OCI-LY1 (cell line): ENCODE data around the gene IGFBP1.

Experiments used
- H2AFZ ChIP-seq: fragments of 200-600 bp; sonication (generic), shearing (Covaris generic); 2 replicates; pipeline ENCODE4 v1.6.0; 2014; ENCODE audit warnings: antibody characterized with exemption, mild to moderate bottlenecking, low read length
- H3F3A ChIP-seq: fragments of 200-600 bp; sonication (generic), shearing (Covaris generic); 2 replicates; pipeline ENCODE4 v1.6.0; 2014; ENCODE audit warnings: mild to moderate bottlenecking, antibody characterized with exemption, low read length, moderate library complexity; ENCODE audit not compliant: insufficient read depth
- H3K27ac ChIP-seq: fragments of 200-600 bp; sonication (generic); 2 replicates; pipeline ENCODE4 v1.5.1; 2014; ENCODE audit warnings: low read length, mixed run types, mild to moderate bottlenecking, low read depth; ENCODE audit not compliant: poor library complexity, severe bottlenecking
- H3K27me3 ChIP-seq: fragments of 200-600 bp; sonication (generic); 2 replicates; pipeline ENCODE4 v1.6.0; 2014; ENCODE audit warnings: antibody characterized with exemption, mild to moderate bottlenecking, low read length, moderate library complexity; ENCODE audit not compliant: insufficient read depth
- H3K36me3 ChIP-seq: fragments of 200-600 bp; sonication (generic); 2 replicates; pipeline ENCODE4 v1.6.1; 2014; ENCODE audit warnings: mild to moderate bottlenecking, antibody characterized with exemption, low read length, moderate library complexity, mixed read lengths; ENCODE audit not compliant: insufficient read depth
- H3K4me1 ChIP-seq: fragments of 200-600 bp; sonication (generic); 2 replicates; pipeline ENCODE4 v1.5.1; 2014; ENCODE audit warnings: mild to moderate bottlenecking, low read length, moderate library complexity; ENCODE audit not compliant: insufficient read depth, severe bottlenecking
- H3K4me2 ChIP-seq: fragments of 200-600 bp; sonication (generic), shearing (Covaris generic); 2 replicates; pipeline ENCODE4 v1.6.1; 2014; ENCODE audit warnings: low read length
- H3K4me3 ChIP-seq: fragments of 200-600 bp; sonication (generic); 2 replicates; pipeline ENCODE4 v1.5.1; 2014; ENCODE audit warnings: low read length, low read depth, mild to moderate bottlenecking, mixed read lengths; ENCODE audit not compliant: poor library complexity, severe bottlenecking
- H3K79me2 ChIP-seq: fragments of 200-600 bp; shearing (Covaris generic); 2 replicates; pipeline ENCODE4 v1.6.1; 2016; ENCODE audit warnings: mixed run types, low read length, mixed read lengths; ENCODE audit not compliant: insufficient read depth
- H3K9ac ChIP-seq: fragments of 200-600 bp; sonication (generic), shearing (Covaris generic); 2 replicates; pipeline ENCODE4 v1.6.1; 2014; ENCODE audit warnings: mild to moderate bottlenecking, low read length, mixed read lengths
- H3K9me2 ChIP-seq: fragments of 200-600 bp; sonication (generic), shearing (Covaris generic); 2 replicates; pipeline ENCODE4 v1.6.1; 2014; ENCODE audit warnings: low read depth, mild to moderate bottlenecking, low read length, mixed read lengths
- H3K9me3 ChIP-seq: fragments of 200-600 bp; shearing (Covaris generic); 2 replicates; pipeline ENCODE4 v1.6.1; 2014; ENCODE audit warnings: low read length, mixed read lengths
- H4K20me1 ChIP-seq: fragments of 200-600 bp; sonication (generic), shearing (Covaris generic); 2 replicates; pipeline ENCODE4 v1.6.0; 2016; ENCODE audit warnings: mild to moderate bottlenecking, low read length; ENCODE audit not compliant: insufficient read depth
- EZH2 ChIP-seq: fragments of 200-600 bp; sonication (generic), shearing (Covaris generic); IDR thresholded peaks from 2 replicates; pipeline ENCODE4 v1.8.0; 2017; ENCODE audit warnings: borderline replicate concordance, mixed run types, mild to moderate bottlenecking, antibody characterized with exemption, low read length, moderate library complexity, mixed read lengths
- TF ChIP-seq, protein P1 (sequence below): fragments of 200-600 bp; sonication (generic), shearing (Covaris generic); IDR thresholded peaks from 2 replicates; pipeline ENCODE4 v1.5.1; 2017; ENCODE audit warnings: mild to moderate bottlenecking, antibody characterized with exemption, low read length, moderate library complexity, mixed read lengths

Gene IGFBP1

DNA sequence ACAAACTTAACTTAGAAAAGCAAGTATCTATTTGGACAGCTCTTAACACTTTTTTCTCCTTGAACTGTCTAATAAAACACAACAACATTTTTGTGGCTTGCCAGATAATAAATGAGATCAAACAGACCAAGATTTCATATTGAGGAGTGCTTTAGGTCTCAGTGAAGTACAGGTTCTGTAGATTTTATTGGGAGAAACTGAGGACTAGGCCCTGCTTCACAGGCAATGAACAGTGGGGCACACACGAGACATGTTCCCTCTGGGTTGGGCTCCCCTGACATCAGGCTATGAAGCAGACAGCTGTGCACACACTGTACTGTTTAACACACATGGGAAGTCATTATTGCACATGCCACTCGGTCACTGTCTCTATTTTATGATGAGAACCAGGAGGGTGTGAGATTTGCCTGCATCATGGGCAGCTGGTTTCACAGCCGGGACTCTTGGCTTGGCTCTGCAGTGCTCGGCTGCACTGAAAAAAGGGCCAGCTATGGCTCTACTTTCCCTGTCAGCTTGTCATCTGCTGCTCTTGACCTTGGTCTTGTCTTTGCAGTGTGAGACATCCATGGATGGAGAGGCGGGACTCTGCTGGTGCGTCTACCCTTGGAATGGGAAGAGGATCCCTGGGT is 4.2 kb downstream of the IGFBP1 start:
- TF ChIP-seq, protein P1, sequence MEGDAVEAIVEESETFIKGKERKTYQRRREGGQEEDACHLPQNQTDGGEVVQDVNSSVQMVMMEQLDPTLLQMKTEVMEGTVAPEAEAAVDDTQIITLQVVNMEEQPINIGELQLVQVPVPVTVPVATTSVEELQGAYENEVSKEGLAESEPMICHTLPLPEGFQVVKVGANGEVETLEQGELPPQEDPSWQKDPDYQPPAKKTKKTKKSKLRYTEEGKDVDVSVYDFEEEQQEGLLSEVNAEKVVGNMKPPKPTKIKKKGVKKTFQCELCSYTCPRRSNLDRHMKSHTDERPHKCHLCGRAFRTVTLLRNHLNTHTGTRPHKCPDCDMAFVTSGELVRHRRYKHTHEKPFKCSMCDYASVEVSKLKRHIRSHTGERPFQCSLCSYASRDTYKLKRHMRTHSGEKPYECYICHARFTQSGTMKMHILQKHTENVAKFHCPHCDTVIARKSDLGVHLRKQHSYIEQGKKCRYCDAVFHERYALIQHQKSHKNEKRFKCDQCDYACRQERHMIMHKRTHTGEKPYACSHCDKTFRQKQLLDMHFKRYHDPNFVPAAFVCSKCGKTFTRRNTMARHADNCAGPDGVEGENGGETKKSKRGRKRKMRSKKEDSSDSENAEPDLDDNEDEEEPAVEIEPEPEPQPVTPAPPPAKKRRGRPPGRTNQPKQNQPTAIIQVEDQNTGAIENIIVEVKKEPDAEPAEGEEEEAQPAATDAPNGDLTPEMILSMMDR, result no peak
- no peak for TF ChIP-seq EZH2
- no peak overlapping the region for H2AFZ ChIP-seq
- no peaks in the 10 kb centered on the region for H3K4me1 ChIP-seq
- no peaks in the 10 kb centered on the region for H3F3A ChIP-seq
- H3K27ac ChIP-seq, result no peak overlapping the region
- H3K4me2 ChIP-seq, result no peak overlapping the region
- H3K9ac ChIP-seq, result no peak overlapping the region
- no peak overlapping the region for H3K4me3 ChIP-seq
- H3K79me2 ChIP-seq, result no peaks in the 10 kb centered on the region
- H3K27me3 ChIP-seq, result no peaks in the 10 kb centered on the region
- H3K9me3 ChIP-seq, result no peaks in the 10 kb centered on the region
- H3K36me3 ChIP-seq, result no peaks in the 10 kb centered on the region
- no peaks in the 10 kb centered on the region for H4K20me1 ChIP-seq
- H3K9me2 ChIP-seq, result no peaks in the 10 kb centered on the region

DNA sequence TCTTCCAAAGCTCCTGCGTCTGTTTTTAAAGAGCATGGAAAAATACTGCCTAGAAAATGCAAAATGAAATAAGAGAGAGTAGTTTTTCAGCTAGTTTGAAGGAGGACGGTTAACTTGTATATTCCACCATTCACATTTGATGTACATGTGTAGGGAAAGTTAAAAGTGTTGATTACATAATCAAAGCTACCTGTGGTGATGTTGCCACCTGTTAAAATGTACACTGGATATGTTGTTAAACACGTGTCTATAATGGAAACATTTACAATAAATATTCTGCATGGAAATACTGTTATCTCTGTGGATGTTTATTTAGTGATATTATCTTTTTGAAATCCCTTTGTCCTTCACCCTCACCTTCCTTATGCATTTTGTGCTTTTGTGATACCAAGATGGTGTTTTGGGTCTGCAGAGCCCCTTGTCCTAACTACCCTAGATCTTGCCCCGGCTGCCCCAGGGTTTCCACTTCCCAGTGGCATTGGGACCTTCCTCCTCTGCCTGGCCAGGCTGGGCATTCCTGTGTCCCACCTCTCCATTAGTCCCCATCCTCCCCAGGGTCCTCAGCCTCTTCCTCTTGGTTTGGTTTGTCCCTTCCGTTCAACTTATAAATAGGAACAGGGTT is 5.2 kb downstream of the IGFBP1 start:
- Histone ChIP-seq H3K9ac (no peak overlapping the region), H3K4me1 (no peaks in the 10 kb centered on the region), H2AFZ (no peak overlapping the region), H3K9me2 (no peaks in the 10 kb centered on the region), H3F3A (no peaks in the 10 kb centered on the region), H3K4me2 (no peak overlapping the region), H3K4me3 (no peak overlapping the region), H3K36me3 (no peaks in the 10 kb centered on the region), H3K79me2 (no peaks in the 10 kb centered on the region), H3K9me3 (no peaks in the 10 kb centered on the region), H3K27ac (no peak overlapping the region), H3K27me3 (no peaks in the 10 kb centered on the region), H4K20me1 (no peaks in the 10 kb centered on the region)
- TF ChIP-seq, protein P1, result no peak
- TF ChIP-seq EZH2, result no peak

DNA sequence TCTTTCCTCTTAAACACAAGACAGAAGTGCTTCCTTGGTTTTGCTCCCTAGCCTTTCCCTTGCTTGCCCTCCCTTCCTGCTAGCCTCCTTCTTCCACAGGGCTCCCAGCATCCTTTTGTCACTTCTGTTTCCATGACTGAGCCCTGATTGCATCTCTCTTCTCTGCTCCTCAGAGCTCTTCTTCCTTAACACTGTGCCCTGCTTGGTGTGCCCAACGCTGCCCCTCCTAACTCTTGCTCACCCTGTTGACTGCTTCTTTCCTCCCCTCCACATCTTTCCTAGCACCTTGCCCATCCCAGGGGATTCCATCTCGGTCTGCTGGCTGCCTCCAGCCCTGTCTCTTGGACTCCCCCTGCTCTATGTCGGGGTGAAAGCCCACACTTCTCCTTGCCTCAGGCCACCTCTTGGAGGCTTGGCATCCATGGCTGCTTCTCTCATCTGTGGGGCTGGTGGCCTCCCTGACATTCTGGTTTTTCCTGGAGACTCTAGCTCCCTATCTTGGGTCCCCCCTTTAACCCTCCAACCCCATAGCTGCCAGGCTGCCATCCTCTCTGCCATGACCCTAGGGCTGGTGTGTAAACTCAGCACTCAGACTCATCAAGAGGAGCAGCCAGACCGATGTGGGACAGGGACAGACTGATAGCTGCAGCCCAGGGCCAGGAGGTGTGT is 5.8 kb downstream of the IGFBP1 start:
- Histone ChIP-seq H3K9me2 (no peaks in the 10 kb centered on the region), H3F3A (no peaks in the 10 kb centered on the region), H3K4me1 (no peaks in the 10 kb centered on the region), H3K36me3 (no peaks in the 10 kb centered on the region), H3K27ac (no peak overlapping the region), H3K9me3 (no peaks in the 10 kb centered on the region), H3K79me2 (no peaks in the 10 kb centered on the region), H3K4me3 (no peak overlapping the region), H2AFZ (no peak overlapping the region), H3K4me2 (no peak overlapping the region), H3K27me3 (no peaks in the 10 kb centered on the region), H4K20me1 (no peaks in the 10 kb centered on the region), H3K9ac (no peak overlapping the region)
- TF ChIP-seq, protein P1, result no peak
- no peak for TF ChIP-seq EZH2
